Cardiac septum (tissue), 1 donor: ENCODE results near the gene MRM3. TPM values are rescaled to one million over a fixed set of nuclear protein-coding genes. Genes with fewer than 3 reads are reported as not detected.
"Not testable (repeated sequence)": the region's sequence is repeated elsewhere in the genome, so short reads cannot be mapped to it uniquely, and the experiment has no call there.

ENCODE experiments used
- DNase-seq: peaks from one replicate; pipeline ENCODE4 v3.0.0-alpha.2; 2020; ENCODE audit warnings: low spot score
- intact Hi-C: fragments of 100-400 bp; cut with DNase I; formaldehyde crosslinking; loops from one replicate; pipeline ENCODE4 v1.14.0; 2022
- total RNA-seq: library from RNA; stranded (reverse); fragmentation: NEBNext Ultra II Directional; extraction: Animal tissue kit (Norgen Biotek cat#: 25700); gene quantifications from one replicate; pipeline ENCODE4 v1.2.1, GENCODE V29; 2021
- donor health status: DM: no; HTN: no; CAD: no.

Gene MRM3
- total RNA-seq, 1 donor from 2014 or later: 15.9 TPM

- DNase-seq: no peak
- intact Hi-C loops: no loop called here
Measured at GRCh38 chr17:807523-808294, 25.6 kb downstream of the MRM3 start.

- intact Hi-C loops: no loop called here
- no peak for DNase-seq
Measured at GRCh38 chr17:811051-811784, 29.1 kb downstream of the MRM3 start.

GRCh38 chr17:812638-813204 lies 30.6 kb downstream of the MRM3 start:
- intact Hi-C loops: no loop called here
- DNase-seq: no peak

GRCh38 chr17:814371-814770 lies 32.2 kb downstream of the MRM3 start:
- DNase-seq: no peak
- intact Hi-C loops: no loop called here

GRCh38 chr17:819251-819650 lies 37.1 kb downstream of the MRM3 start:
- intact Hi-C loops: no loop called here
- DNase-seq: no peak

GRCh38 chr17:823501-823902 lies 41.3 kb downstream of the MRM3 start:
- intact Hi-C loops: no loop called here

GRCh38 chr17:824378-824777 lies 42.2 kb downstream of the MRM3 start:
- intact Hi-C loops: no loop called here

More at GRCh38 chr17:823501-823902, 41.3 kb downstream of the MRM3 start:
- no peak for DNase-seq

GRCh38 chr17:825216-825615 lies 43.1 kb downstream of the MRM3 start:
- intact Hi-C loops: no loop called here
- no peak for DNase-seq

More at GRCh38 chr17:824378-824777, 42.2 kb downstream of the MRM3 start:
- DNase-seq: no peak

GRCh38 chr17:826778-827177 lies 44.6 kb downstream of the MRM3 start:
- intact Hi-C loops: no loop called here
- DNase-seq: no peak

- intact Hi-C loops: no loop called here
- no peak for DNase-seq
Measured at GRCh38 chr17:828761-829160, 46.6 kb downstream of the MRM3 start.

- intact Hi-C loops: not testable (repeated sequence)
Measured at GRCh38 chr17:829614-830013, 47.5 kb downstream of the MRM3 start.

GRCh38 chr17:830381-830780 lies 48.2 kb downstream of the MRM3 start:
- intact Hi-C loops: no loop called here
- no peak for DNase-seq

More at GRCh38 chr17:829614-830013, 47.5 kb downstream of the MRM3 start:
- DNase-seq: not testable (repeated sequence)

GRCh38 chr17:830950-831349 lies 48.8 kb downstream of the MRM3 start:
- intact Hi-C loops: no loop called here
- DNase-seq: no peak

GRCh38 chr17:834136-834535 lies 52.0 kb downstream of the MRM3 start:
- intact Hi-C loops: no loop called here
- DNase-seq: no peak

- no peak for DNase-seq
- intact Hi-C loops: no loop called here
Measured at GRCh38 chr17:835263-835662, 53.1 kb downstream of the MRM3 start.

GRCh38 chr17:835721-836120 lies 53.6 kb downstream of the MRM3 start:
- DNase-seq, intact Hi-C loops: not testable (repeated sequence)

- DNase-seq: no peak
- intact Hi-C loops: no loop called here
Measured at GRCh38 chr17:836151-836550, 54.0 kb downstream of the MRM3 start.

- DNase-seq: no peak
- intact Hi-C loops: no loop called here
Measured at GRCh38 chr17:838486-838885, 56.3 kb downstream of the MRM3 start.

GRCh38 chr17:841313-841712 lies 59.2 kb downstream of the MRM3 start:
- DNase-seq: no peak
- intact Hi-C loops: no loop called here
